Measurements from ENCODE around the gene SLC4A2.
A peak's percentile ranks its signal among the peaks of the same experiment; 100 is the strongest.

The SLC4A2 gene

DNA sequence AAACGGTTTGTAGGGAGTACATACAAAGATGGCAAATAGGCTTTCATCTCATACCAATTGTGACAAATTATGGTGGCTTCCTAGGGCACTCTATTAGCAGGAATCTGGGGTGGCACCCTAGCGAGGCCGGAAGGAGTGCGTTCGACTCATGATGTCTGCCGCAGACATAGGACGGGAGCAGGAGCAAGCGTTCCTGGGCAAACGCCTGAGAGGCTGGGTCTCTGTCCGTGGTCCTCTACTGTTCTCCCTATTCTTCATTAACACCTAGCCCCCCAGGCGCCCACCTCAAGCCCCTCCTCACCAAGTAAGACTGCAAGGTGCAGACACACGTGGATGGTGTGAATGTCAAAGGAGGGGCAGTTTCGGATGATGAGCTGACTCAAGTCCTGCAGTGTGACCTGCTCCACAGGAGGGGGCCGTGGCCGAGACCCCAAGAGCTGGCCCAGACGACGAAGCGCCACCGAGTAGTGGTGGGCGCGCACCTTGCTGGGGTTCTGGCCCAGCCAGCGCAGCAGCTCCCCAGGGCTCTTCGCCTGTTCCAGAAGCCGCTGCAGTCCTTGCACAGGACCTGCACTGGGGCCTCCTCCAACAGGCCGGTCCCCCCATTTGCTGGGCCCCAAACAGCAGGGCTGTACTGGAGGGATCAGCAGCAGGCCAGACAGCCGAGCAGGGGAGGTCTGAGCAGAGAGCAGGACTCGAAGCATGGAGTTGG, 20.0 kb downstream of the SLC4A2 start:
- no peak for DNase-seq (ENCODE audit: low read depth in 1 of 2, low spot score in 1 of 2)

DNA sequence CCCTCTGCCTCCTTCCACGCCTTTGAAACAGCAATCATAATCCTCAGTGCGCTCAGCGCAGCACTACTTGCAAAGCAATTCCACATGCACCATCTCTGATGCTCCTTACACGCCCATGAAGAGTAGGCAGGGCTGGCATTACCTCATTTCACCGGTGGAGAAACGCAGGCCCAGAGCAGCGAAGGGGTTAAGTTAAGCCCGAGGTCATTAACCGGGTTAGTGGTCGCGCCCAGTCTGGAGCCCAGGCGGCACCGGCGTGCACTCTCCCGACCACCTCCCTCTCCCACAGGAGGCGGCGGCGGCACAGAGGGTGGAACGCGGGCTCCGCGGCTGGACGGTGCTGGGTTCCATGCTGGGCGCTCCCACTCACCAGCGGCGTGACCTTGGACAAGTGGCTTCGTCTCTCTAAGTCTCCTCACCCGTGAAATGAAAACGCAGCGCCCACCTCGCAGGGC, 20.7 kb downstream of the SLC4A2 start:
- no peak for DNase-seq (ENCODE audit: low read depth in 1 of 2, low spot score in 1 of 2)

DNA sequence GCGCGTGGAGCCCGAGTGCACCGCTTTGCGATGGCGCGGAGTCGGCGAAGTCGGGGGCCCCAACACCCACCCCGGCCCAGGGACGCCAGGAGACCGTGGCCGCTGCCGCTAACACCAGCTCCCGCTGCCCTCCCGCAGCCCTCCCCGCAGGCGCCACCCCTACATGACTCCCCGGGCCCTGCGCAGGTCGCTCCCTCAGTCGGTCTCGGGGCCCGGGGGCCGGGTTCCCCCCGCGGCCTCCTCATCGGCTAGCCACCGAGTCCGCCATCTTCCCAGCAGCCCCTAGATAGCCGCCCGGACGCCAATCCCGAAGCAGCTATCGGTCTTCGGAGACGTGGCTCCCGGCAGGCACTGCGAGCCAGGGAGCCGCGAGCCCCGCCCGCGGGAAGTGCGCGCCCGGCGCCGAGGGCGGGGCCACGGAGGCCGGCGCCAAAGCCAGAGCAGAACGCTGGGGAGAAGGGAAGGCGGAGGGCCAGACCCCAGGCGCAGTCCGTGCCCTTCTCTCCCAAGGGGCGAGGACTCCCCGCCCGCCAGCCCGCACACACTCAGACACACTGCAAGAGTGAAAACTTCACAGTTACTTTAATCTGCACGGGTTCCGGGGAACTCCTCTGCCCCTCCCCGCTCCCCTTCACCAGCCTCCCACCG, 21.3 kb downstream of the SLC4A2 start, which contains the start of gene FASTK:
Gene FASTK, minus strand, starts transcription at position 288 of the 648 bp plus-strand sequence. Its CDS starts 43 bp downstream, at position 245.
- peak; percentile 69 to 86 for DNase-seq (ENCODE audit: low read depth in 1 of 2, low spot score in 1 of 2)

GRCh38 chr7:151081170-151082101, 22.0 kb downstream of the SLC4A2 start:
- DNase-seq (ENCODE audit: low read depth in 1 of 2, low spot score in 1 of 2) = no peak

- DNase-seq (ENCODE audit: low read depth in 1 of 2, low spot score in 1 of 2) = no peak
Measured at GRCh38 chr7:151082141-151083070, 23.0 kb downstream of the SLC4A2 start.

DNA sequence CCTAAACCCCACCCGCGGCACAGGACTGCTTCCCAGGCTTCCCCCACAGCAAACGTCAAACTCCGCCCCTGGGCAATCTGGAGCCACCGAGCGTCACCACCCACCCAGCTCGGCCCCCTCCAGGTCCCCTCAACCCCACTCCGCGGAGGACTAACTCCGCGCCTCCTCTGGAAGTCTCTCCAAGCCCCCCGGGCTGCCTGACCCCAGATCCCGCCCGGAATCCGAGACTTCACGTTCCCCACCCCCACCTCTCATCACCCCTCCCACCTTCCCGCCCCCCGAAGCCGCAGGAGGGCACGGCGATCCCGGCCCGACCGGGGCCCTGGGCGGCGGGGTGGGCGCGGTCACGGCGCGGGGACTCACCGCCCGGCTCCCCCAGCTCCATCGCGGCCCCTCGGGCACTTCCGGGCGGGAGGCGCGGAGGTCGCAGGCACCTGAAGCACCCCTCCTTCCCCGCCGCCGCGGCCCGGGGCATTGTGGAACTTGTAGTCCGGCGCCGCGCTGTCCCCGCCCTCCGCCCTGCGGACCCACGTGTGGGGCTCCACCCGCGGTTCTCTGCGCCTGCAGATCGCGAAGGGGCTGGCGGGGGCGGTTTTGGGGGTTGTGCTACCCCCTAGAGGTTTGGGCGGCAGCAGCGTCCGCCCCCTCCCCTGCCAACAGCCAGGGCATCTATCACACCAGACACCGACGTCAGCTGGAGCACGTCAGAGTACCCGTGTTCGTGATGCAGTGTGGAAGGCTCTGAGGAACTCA, 23.9 kb downstream of the SLC4A2 start, which contains the start of gene TMUB1:
Gene TMUB1, minus strand, starts transcription at position 423 of the 753 bp plus-strand sequence. CDS start 930 bp downstream, outside the sequence.
- peak; percentile 68 to 74 for DNase-seq (ENCODE audit: low read depth in 1 of 2, low spot score in 1 of 2)

GRCh38 chr7:151083824-151084160, 24.4 kb downstream of the SLC4A2 start:
- DNase-seq (ENCODE audit: low read depth in 1 of 2, low spot score in 1 of 2) = no peak

- DNase-seq (ENCODE audit: low read depth in 1 of 2, low spot score in 1 of 2) = no peak
Measured at GRCh38 chr7:151085329-151085690, 25.9 kb downstream of the SLC4A2 start.

GRCh38 chr7:151085691-151086620, 26.6 kb downstream of the SLC4A2 start, which contains the start of gene AGAP3:
Gene AGAP3, plus strand, starts transcription at chr7:151086475. Its CDS starts 267 bp downstream, at chr7:151086742.
- DNase-seq (ENCODE audit: low read depth in 1 of 2, low spot score in 1 of 2) = peak in 1 of 2 donors; percentile 28

GRCh38 chr7:151086802-151087244, 27.4 kb downstream of the SLC4A2 start:
- DNase-seq (ENCODE audit: low read depth in 1 of 2, low spot score in 1 of 2) = no peak

DNA sequence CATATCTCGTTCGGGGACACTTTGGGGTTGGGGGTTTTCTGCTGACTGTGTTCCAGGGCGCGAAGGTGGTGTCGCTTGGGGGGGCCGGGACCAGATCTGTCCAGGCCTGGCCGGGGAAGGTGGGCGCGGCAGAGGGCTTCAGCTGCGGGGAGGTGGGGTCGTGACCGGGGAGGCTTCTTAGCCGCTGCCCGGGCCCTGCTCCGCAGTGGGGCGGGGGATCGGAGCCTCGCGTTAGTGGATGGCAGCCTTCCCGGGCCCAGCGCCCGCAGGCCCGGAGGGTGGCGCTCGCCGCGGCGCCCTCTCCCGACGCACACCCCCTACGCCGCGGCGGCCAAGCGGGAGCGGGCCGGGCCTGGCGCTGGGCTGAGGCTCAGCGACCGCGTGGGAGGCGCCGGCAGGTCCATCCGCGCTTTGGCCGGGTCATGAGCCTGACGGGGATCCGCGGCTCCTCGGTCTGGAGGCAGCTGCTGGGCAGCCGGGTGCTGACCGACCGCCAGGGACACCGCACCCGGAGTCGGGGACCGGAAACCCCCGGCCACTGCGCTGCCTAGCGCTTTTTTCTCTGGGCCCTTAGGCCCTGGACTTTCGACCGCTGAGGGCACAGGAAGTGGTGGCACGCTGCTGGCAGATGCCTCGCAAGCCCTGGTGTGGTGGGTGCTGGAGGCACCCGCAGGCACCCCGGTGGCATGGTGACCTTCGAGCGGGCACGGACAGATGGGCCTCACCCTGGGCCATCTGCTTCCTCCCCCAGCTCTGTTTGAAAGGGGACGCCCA, 28.0 kb downstream of the SLC4A2 start:
- DNase-seq (ENCODE audit: low read depth in 1 of 2, low spot score in 1 of 2) = no peak

DNA sequence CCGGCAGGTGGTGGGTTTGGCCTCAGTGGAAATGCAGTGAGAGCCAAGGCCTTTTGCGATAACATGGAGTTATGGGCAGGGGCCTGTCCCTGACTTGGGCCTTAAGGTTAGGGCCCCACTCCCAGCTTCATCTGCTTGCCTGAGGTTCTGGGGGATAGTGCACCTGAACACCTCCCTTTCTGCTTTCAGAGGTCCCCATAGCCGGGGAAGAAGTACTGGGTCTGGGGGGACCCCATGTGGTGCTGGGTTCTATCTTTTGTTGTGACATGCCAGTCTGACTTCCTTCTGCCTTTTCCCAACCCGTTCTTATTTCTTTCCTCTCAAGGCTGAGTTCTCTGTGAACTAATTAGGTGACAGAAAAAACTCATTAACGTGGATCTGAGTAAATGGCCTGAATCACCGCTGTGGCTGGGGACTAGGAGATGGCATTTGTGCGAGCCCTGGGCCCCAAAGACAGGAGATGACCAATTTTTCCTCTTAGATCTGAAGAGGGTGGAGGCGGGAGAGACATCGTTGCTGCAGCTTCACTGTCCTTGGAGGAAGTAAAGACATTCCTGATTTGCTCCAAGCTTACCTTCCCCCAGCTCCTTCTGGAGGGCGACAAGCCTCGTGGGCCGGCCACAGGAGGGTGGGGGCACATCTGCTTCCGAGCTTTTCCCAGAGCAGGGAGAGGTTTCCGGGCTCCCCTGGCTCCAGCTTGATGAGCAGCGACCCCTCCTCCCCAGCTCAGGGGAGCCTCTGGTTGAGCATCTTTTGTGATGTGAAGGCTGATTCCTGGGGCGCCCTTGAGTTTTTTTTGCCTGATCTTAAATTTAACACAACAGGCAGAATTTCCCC, 28.8 kb downstream of the SLC4A2 start:
- no peak for DNase-seq (ENCODE audit: low read depth in 1 of 2, low spot score in 1 of 2)

- DNase-seq (ENCODE audit: low read depth in 1 of 2, low spot score in 1 of 2) = no peak
Measured at GRCh38 chr7:151088856-151089699, 29.7 kb downstream of the SLC4A2 start.

GRCh38 chr7:151089893-151090730, 30.7 kb downstream of the SLC4A2 start:
- no peak for DNase-seq (ENCODE audit: low read depth in 1 of 2, low spot score in 1 of 2)

GRCh38 chr7:151091003-151091402, 31.6 kb downstream of the SLC4A2 start:
- no peak for DNase-seq (ENCODE audit: low read depth in 1 of 2, low spot score in 1 of 2)

All from activated CD4-positive, alpha-beta T cell treated with anti-CD3 and anti-CD28 coated beads, Interleukin-2, amount 50 U/mL, for 24 hours (primary cell).